Endodermal cell (in vitro differentiated cells): ENCODE measurements around the gene ALPK1. TPM values are rescaled to one million over a fixed set of nuclear protein-coding genes. Genes with fewer than 3 reads are reported as not detected.

ENCODE experiments used
- DNase-seq: peaks from one replicate; pipeline ENCODE4 v3.0.0-alpha.2; 2017
- H3K27ac ChIP-seq: 2 replicates; pipeline ENCODE4 v1.5.1; 2013; ENCODE audit warnings: mild to moderate bottlenecking, low read depth, low read length, moderate library complexity
- H3K27me3 ChIP-seq: 2 replicates; pipeline ENCODE4 v1.6.1; 2013; ENCODE audit warnings: mild to moderate bottlenecking, low read length, moderate library complexity; ENCODE audit not compliant: insufficient read depth, control insufficient read depth, poor library complexity, severe bottlenecking
- H3K36me3 ChIP-seq: 2 replicates; pipeline ENCODE4 v1.7.0; 2013; ENCODE audit warnings: mild to moderate bottlenecking, low read length, moderate library complexity; ENCODE audit not compliant: control insufficient read depth, insufficient read depth
- H3K4me1 ChIP-seq: one replicate; pipeline ENCODE4 v1.7.0; 2013; ENCODE audit warnings: low read length; ENCODE audit not compliant: control insufficient read depth, insufficient read depth
- H3K4me3 ChIP-seq: 2 replicates; pipeline ENCODE4 v1.5.1; 2013; ENCODE audit warnings: mild to moderate bottlenecking, low read length, moderate library complexity
- H3K9ac ChIP-seq: 2 replicates; pipeline ENCODE4 v1.6.1; 2013; ENCODE audit warnings: mild to moderate bottlenecking, low read length, moderate library complexity; ENCODE audit not compliant: poor library complexity, severe bottlenecking; ENCODE audit errors: extremely low read depth
- H3K9me3 ChIP-seq: 2 replicates; pipeline ENCODE4 v1.6.1; 2013; ENCODE audit warnings: mild to moderate bottlenecking, low read length, moderate library complexity; ENCODE audit not compliant: control insufficient read depth
- H3K27ac Mint-ChIP-seq: 2 replicates; pipeline ENCODE4 v1.8.0; 2020; ENCODE audit warnings: mixed read lengths
- H3K27me3 Mint-ChIP-seq: 2 replicates; pipeline ENCODE4 v1.8.0; 2021; ENCODE audit warnings: mild to moderate bottlenecking, mixed read lengths; ENCODE audit not compliant: insufficient read depth
- H3K36me3 Mint-ChIP-seq: 2 replicates; pipeline ENCODE4 v1.8.0; 2020; ENCODE audit warnings: low read depth, mixed read lengths
- H3K4me1 Mint-ChIP-seq: 2 replicates; pipeline ENCODE4 v1.8.0; 2020; ENCODE audit warnings: mixed read lengths
- H3K4me3 Mint-ChIP-seq: 2 replicates; pipeline ENCODE4 v1.8.0; 2020; ENCODE audit warnings: mild to moderate bottlenecking, moderate library complexity, mixed read lengths
- H3K9me3 Mint-ChIP-seq: 2 replicates; pipeline ENCODE4 v1.8.0; 2020; ENCODE audit warnings: mild to moderate bottlenecking, mixed read lengths
- CTCF ChIP-seq: fragments of 200-600 bp; sonication (generic); conservative IDR thresholded peaks from 2 replicates; pipeline ENCODE4 v1.5.0; 2021; ENCODE audit warnings: antibody characterized with exemption, mild to moderate bottlenecking
- WGBS, 2 experiments: methylation state at CpG; one replicate each; pipeline versions ENCODE4 v1.1.5 to v1.1.7; 2013; ENCODE audit warnings: missing lambda C conversion rate in 2 of 2, mixed read lengths in 1 of 2; ENCODE audit not compliant: insufficient coverage in 1 of 2, insufficient read length in 1 of 2; 5-methylcytosine and 5-hydroxymethylcytosine counted together
- long read RNA-seq, 4 experiments: library from polyadenylated mRNA in 2 of 4; library from RNA in 1 of 4; library from capped mRNA in 1 of 4; stranded (forward) in 3 of 4; unstranded in 1 of 4; transcript quantifications; one replicate each; pipeline ENCODE4 v2.0.0, GENCODE V29; 2020 to 2021; ENCODE audit warnings: inconsistent platforms in 1 of 4
- polyA plus RNA-seq, 2 experiments: library from polyadenylated mRNA; stranded (reverse); fragments of 50-300 nt; gene quantifications; one replicate each; pipeline ENCODE4 v1.2.3, GENCODE V29; 2013
- total RNA-seq, 2 donors: library from RNA; stranded (reverse); fragmentation: NEBNext Ultra II Directional in 1 of 2; extraction: Animal tissue kit (Norgen Biotek cat#: 25700) in 1 of 2; gene quantifications; 2 replicates in 1 of 2; 3 replicates in 1 of 2; pipeline ENCODE4 v1.2.1, GENCODE V29; 2021

Gene ALPK1
- under 1 TPM; 0.24 to 0.44 TPM for total RNA-seq
- 0.96 TPM for polyA plus RNA-seq (2013, experiment 1 of 2)
- polyA plus RNA-seq (2013, experiment 2 of 2), result 1.1 TPM
- long read RNA-seq, experiment 1, partial matches to known transcripts, result 1 of 1 reads
- long read RNA-seq, experiment 1, other reads (novel, unspliced or antisense), result 0 of 1 reads
- long read RNA-seq, experiment 2, partial matches to known transcripts, result 0 of 2 reads
- long read RNA-seq, experiment 2, other reads (novel, unspliced or antisense), result 2 of 2 reads
- long read RNA-seq, experiment 3, result 0 reads
- long read RNA-seq, experiment 4, result 0 reads

GRCh38 chr4:112296949-112297880 is at the start of gene ALPK1:
Gene ALPK1 (plus strand): TSS chr4:112297369.
- 72 to 83% methylated on average over 3 to 4 of the region's 4 CpGs for WGBS, 2 experiments
- Histone ChIP-seq H3K9ac (no peak within 1 kb of the TSS), H3K27ac (no peak within 1 kb of the TSS), H3K36me3 (no peaks in the 10 kb centered on the region), H3K4me3 (no peak within 1 kb of the TSS), H3K9me3 (no peaks in the 10 kb centered on the region), H3K4me1 (no peaks in the 10 kb centered on the region), H3K27me3 (no peaks in the 10 kb centered on the region)
- Mint-ChIP-seq H3K27ac (no peak within 1 kb of the TSS), H3K4me3 (no peak within 1 kb of the TSS), H3K9me3 (no peaks in the 10 kb centered on the region), H3K36me3 (no peaks in the 10 kb centered on the region), H3K4me1 (no peaks in the 10 kb centered on the region), H3K27me3 (peaks cover 7% of the 10 kb centered on the region)
- DNase-seq, result no peak
- no peak for TF ChIP-seq CTCF

GRCh38 chr4:112251019-112251643 is 46.0 kb upstream of the ALPK1 start:
- H3K27me3 Mint-ChIP-seq, result no peaks in the 10 kb centered on the region
- Histone ChIP-seq H3K36me3 (peaks cover 5% of the 10 kb centered on the region), H3K4me1 (no peaks in the 10 kb centered on the region), H3K4me3 (no peak overlapping the region), H3K27ac (no peak overlapping the region), H3K9me3 (peaks cover 3% of the 10 kb centered on the region), H3K27me3 (no peaks in the 10 kb centered on the region), H3K9ac (no peak overlapping the region)
- peaks cover 22% of the 10 kb centered on the region for H3K4me1 Mint-ChIP-seq
- no peak overlapping the region for H3K27ac Mint-ChIP-seq
- 80 to 92% methylated on average over 1 to 2 of the region's 3 CpGs for WGBS, 2 experiments
- H3K36me3 Mint-ChIP-seq, result peaks cover 12% of the 10 kb centered on the region
- no peaks in the 10 kb centered on the region for H3K9me3 Mint-ChIP-seq
- no peak for DNase-seq
- no peak overlapping the region for H3K4me3 Mint-ChIP-seq
- TF ChIP-seq CTCF, result no peak

GRCh38 chr4:112252234-112252633 is 44.9 kb upstream of the ALPK1 start:
- peaks cover 17% of the 10 kb centered on the region for H3K4me1 Mint-ChIP-seq
- H3K27me3 Mint-ChIP-seq, result no peaks in the 10 kb centered on the region
- no peaks in the 10 kb centered on the region for H3K9me3 Mint-ChIP-seq
- TF ChIP-seq CTCF, result no peak
- no peak for DNase-seq
- H3K4me3 Mint-ChIP-seq, result no peak overlapping the region
- peaks cover 12% of the 10 kb centered on the region for H3K36me3 Mint-ChIP-seq
- WGBS, 2 experiments, result 86 to 97% methylated on average over 1 of the region's 1 CpG
- Histone ChIP-seq H3K9ac (no peak overlapping the region), H3K9me3 (peaks cover 3% of the 10 kb centered on the region), H3K4me1 (no peaks in the 10 kb centered on the region), H3K4me3 (no peak overlapping the region), H3K27ac (no peak overlapping the region), H3K36me3 (peaks cover 8% of the 10 kb centered on the region), H3K27me3 (no peaks in the 10 kb centered on the region)
- no peak overlapping the region for H3K27ac Mint-ChIP-seq
